Measurements from ENCODE around the gene LYG1. TPM values are rescaled to one million over a fixed set of nuclear protein-coding genes. Genes with fewer than 3 reads are reported as not detected.
A peak's percentile ranks its signal among the peaks of the same experiment; 100 is the strongest.
"Not testable (repeated sequence)": the region's sequence is repeated elsewhere in the genome, so short reads cannot be mapped to it uniquely, and the experiment has no call there.

LYG1 gene
- 1.1 TPM for total RNA-seq
- long read RNA-seq, partial matches to known transcripts, result 0 of 4 reads
- long read RNA-seq, other reads (novel, unspliced or antisense), result 4 of 4 reads

- not testable (repeated sequence) for DNase-seq (ENCODE audit: low spot score)
Measured at GRCh38 chr2:99301097-99301496, at the start of gene LYG1. TSS of gene LYG1 (minus strand) at chr2:99301197. CDS start at chr2:99295670, 5,527 bp downstream.

DNA sequence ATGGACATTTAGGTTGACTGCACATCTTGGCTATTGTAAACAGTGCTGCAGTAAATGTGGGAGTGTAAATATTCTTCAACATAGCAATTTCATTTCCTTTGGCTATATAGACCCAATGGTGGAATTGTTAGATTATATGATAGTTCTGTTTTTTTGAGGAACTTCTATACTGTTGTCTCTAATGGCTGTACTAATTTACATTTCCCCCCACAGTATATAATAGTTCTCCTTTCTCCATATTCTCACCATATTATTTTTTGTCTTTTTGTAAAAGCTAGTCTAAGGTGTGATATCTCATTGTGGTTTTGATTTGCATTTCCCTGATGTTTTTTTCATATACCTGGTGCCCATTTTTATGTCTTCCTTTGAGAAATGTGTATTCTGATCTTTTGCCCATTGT, 49.2 kb upstream of the LYG1 start:
- DNase-seq (ENCODE audit: low spot score), result no peak

DNA sequence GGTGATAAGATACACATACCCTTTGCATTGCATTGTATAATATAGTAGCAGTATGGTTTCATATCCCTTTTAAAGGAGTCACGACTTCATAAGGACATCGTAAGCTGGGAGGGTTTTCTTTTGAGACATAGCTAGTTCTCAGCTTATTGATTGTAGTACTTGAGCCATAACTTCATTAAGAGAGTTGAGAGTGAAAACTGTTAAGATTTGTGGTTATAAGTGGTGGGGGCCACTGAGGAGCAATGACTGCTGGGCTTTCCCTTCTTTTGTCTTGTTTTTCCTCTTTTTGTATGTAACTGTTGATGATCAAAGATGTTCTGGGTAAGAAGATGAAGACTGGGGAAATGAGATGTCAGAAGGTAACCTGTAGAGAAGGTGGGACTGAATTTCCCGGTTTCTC, 47.2 kb upstream of the LYG1 start:
- no peak for DNase-seq (ENCODE audit: low spot score)

- DNase-seq (ENCODE audit: low spot score), result no peak
Measured at GRCh38 chr2:99346218-99346617, 45.2 kb upstream of the LYG1 start.

- not testable (repeated sequence) for DNase-seq (ENCODE audit: low spot score)
Measured at GRCh38 chr2:99345446-99345845, 44.4 kb upstream of the LYG1 start.

DNA sequence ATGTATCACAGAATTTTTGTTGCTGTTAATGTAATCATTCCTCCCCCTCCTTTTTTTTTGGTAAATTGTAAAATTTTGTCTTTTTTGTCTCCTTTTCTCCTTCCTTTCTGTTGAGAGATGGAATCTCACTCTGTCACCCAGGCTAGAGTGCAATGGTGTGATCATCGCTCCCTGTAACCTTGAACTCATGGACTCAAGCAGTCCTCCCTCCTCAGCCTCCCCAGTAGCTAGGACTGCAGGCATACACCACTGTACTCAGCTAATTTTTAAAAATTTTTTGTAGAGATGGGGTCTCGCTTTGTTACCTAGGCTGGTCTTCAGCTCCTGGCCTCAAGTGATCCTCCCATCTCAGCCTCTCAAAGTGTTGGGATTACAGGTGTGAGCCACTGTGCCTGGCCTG, 41.5 kb upstream of the LYG1 start:
- no peak for DNase-seq (ENCODE audit: low spot score)

DNA sequence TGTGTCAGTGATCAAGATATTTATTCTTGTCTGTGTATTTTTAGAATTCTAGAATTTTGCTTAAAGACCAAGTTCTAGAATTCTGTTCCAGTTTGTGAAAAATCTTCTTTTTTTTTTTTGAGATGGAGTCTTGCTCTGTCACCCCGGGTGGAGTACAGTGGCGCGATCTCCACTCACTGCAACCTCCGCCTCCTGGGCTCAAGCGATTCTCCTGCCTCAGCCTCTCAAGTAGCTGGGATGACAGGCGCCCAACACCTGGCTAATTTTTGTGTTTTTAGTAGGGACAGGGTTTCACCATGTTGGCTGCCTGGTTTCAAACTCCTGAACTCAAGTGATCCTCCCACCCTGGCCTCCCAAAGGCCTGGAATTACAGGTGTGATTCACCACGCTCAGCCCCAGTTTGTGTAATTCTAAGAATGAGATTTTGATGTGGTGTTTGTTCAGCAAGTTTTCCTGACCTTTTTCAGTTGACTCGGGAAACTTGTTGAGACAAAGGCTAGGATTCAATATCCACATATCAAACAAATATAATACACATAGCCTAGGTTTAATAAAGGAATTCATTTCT, 39.8 kb upstream of the LYG1 start:
- no peak for DNase-seq (ENCODE audit: low spot score)

GRCh38 chr2:99338029-99338585, 37.1 kb upstream of the LYG1 start:
- DNase-seq (ENCODE audit: low spot score), result no peak

- DNase-seq (ENCODE audit: low spot score), result peak; percentile 99
Measured at GRCh38 chr2:99337113-99338028, 36.4 kb upstream of the LYG1 start, which contains the start of gene EIF5B. TSS of gene EIF5B (plus strand) at chr2:99337389. CDS start at chr2:99337555, 166 bp downstream.

DNA sequence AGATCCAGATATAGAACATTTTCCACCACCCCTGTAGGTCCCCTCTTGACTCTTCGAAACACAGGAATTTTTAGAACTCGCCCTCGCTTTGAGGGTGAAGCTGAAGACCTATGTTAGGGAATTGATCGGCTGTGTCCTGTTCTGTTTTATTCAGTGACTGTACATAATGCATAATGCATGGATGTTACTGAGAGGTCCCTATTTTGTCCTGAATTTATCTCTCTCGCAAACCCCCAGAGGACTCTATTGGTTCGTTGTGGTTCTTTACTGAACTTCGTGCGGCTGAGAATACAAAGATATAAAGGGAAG, 35.8 kb upstream of the LYG1 start:
- no peak for DNase-seq (ENCODE audit: low spot score)

DNA sequence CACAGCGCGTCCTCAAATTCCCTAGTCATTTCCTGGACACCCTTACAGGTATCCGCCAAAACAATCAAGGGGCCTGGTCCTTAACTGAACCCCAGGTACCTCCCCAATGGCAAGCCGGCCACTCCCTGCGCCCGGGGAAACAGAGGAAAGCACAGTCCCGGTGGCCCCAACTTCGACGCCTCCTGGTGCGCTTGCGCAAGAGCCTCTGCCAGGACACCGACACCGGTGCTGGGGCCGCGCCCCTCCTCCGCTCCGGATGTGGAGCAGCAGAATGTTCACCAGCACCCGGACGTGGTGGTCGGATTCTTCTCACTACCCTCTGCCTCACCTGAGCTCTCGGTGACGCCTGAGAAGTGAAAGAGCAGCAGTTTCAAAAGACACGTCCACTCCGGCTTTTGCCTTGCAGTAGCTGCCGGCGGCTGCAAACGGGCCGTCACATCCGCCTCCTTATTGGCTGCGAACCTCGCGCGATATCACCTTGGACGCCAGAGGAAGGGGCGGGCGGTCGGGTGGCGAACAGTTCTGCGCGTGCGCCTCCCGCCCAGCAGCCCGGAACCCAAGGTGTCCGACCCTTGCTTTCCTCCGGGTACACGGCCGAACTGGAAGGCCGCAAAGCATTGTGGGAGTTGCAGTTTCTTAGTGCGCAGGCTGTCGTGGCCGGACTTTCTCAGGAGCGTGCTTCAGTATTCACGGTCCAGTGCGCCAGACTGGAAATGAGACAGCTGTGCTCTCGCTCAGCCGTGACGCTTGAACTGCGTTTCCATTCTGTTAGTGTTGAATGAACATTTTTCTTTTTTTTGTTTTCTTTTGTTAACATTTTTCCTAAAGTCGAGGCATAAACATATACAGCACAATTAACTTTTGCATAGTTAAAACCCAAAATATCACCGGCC, 35.2 kb upstream of the LYG1 start, which contains the start of gene TXNDC9:
Gene TXNDC9 (minus strand): TSS at position 423 of the 893 bp plus-strand sequence. CDS start 3,123 bp downstream, outside the sequence.
- DNase-seq (ENCODE audit: low spot score), result peak; percentile 99

DNA sequence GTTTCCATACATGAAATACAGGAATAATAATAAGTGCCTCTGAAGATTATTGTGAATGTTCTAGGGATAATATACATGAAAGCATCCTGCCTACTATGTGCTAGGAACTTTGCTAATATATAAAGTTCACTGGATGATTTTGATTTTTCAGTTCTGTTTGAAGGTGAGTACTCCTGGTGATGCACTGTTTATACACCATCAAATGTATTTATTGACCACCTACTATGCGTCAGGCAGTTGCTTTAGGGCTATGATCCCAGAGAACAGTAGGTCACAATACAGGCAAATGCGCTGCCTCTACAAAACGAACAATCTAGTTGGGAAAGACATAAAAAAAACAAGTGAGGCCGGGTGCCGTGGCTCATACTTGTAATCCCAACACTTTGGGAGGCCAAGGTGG, 24.4 kb upstream of the LYG1 start:
- no peak for DNase-seq (ENCODE audit: low spot score)

DNA sequence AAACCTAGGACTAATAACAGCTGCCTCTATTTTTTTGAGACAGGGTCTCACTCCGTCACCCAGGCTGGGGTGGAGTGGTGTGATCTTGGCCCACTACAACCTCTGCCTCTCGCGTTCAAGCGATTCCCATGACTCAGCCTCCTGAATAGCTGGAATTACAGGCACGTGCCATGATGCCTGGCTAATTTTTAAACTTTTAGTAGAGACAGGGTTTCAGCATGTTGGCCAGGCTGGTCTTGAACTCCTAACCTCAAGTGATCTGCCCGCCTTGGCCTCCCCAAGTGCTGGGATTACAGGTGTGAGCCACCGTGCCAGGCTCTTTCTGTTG, 16.8 kb upstream of the LYG1 start:
- DNase-seq (ENCODE audit: low spot score), result not testable (repeated sequence)

DNA sequence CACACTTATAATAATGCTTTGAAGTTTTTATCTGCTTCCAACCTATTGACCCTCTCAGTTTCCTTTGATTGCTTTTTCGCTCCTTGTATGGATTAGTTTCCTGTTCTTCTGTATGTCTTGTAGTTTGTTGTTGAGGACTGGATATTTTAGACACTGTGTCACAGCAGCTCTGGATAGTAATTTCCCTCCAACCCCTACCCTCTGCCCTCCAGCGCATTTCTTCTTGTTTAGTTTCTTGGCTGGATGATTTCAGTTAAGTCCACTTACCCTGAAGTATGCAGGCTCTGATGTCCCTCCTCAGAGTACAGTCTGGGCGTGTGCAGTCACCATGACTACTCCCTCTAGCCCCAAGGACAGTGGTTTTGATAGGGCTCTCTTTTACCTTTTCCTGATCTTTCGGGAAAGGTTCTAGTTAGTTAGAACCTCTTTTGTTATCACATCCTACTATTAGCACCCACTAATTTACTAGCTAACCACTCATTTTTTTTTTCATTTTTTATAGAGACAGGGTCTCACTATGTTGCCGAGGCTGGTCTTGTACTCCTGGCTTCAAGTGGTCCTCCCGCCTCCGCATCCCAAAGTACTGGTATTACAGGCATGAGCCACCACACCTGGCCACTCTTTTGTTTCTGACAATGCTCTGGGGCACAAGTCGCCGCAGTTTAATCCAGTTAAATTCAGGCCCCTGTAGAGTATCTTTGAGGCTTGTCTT, 16.3 kb upstream of the LYG1 start:
- no peak for DNase-seq (ENCODE audit: low spot score)

DNA sequence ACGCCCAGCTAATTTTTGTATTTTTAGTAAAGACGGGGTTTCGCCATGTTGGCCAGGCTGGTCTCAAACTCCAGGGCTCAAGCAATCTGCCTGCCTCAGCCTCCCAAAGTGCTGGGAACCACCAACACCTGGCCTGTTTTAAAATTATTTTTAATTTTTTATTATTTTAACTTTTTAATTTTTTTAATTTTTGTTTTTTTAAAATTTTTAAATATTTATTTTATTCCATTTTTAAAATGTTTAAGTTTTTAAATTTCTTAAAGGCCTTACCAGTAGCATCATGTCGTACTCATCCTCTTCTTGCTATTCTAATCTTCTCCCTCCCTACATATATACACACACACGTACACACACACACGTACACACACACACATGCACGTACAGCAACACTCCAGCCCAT, 1.4 kb downstream of the LYG1 start:
- no peak for DNase-seq (ENCODE audit: low spot score)

GRCh38 chr2:99297994-99298393, 3.0 kb downstream of the LYG1 start:
- no peak for DNase-seq (ENCODE audit: low spot score)

- DNase-seq (ENCODE audit: low spot score), result no peak
Measured at GRCh38 chr2:99285526-99285925, 15.5 kb downstream of the LYG1 start.

DNA sequence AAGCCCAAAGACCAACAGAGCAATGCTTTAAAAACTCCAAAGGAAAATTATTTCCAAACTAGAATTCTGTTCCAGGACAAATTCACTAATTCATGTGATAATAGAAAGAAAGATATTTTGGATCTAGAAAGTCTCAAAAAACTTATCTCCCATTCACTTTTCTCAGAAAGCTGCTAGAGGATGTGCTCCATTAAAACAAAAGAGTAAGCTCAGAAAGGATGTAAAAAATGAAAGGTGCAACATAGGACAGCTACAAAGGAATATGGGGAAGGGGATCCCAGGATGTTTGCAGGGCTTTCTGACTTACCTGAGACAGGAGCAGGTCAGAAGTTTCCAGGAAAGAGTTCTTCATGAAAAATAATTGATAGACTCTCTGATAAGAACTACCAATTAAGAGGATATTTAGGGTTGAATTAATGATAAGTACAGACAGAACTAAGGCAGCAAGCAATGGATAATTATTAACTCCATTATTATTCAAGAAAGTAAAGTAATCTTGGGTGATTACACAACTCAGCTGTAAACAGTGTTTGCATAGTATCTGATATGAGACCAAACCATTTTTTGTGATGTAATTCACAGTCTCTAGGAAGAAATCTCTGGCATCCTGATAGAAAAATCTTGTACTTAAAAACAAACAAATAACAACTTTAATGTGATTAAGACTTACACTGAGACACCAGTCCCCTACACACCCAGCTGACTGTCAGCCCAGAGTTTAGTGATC, 20.9 kb downstream of the LYG1 start:
- DNase-seq (ENCODE audit: low spot score), result no peak

DNA sequence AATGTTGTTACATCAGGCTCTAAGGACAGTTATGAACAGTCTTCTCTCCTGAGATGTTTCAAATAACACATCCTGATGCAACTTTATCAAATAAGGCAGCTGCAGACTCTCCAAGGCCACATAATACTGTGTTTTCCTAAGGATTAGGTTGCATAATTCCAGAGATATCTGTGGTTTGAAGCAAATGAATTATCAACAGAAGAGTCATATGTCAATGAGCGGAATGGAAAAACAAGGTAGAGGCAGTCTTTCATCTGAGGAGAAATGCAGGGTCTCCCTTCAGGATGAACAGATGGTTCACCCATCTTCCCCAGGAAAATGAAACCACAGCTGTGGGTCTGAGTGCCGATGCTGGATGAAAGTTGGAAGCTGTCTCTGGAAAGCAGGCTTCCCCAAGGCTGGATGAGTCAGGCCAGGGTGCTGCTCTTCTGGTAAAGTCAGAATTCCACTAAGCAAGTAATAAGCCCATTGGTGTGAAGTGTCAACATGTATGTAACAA, 22.2 kb downstream of the LYG1 start:
- DNase-seq (ENCODE audit: low spot score), result no peak

All from mesenteric fat pad (tissue), 1 donor.